HG03571 (cell line): ENCODE data around the gene CGN.

Experiments
- ATAC-seq: cut with Tn5 transposase; IDR thresholded peaks from one replicate; pipeline ENCODE4 v1.9.1; 2021; ENCODE audit not compliant: unreplicated experiment

The CGN gene

DNA sequence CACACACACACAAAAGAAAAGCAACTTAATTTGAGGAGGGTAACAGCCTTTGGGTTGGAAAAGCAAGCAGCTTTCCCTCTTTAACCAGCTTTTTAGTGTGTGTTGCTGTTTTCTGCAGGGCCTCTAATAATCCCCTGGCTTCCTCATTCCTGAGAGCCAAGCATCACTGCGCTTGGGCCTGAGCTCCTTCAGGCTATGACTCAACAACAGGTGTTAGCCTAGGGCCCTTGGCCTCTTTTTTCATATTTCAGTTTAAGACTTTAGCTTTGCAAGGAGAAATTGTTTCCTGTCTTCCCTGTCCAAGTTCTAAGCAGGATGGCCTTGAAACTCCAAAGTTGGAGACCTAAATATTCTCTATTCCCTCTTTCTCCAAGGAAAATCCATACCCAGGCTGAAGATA lies 74.4 kb downstream of the CGN start:
- ATAC-seq: no peak
